Measurements from ENCODE around the gene MED9.
"Not testable (repeated sequence)": the region's sequence is repeated elsewhere in the genome, so short reads cannot be mapped to it uniquely, and the experiment has no call there.

GRCh38 chr17:17430924-17431323, 45.9 kb upstream of the MED9 start:
- TF ChIP-seq CTCF (IDR thresholded peaks at IDR 0.05; ENCODE audit: low read depth, low read length, poor library complexity, severe bottlenecking); EZH2phosphoT487 (IDR thresholded peaks at IDR 0.05; ENCODE audit: borderline replicate concordance, low read length): not testable (repeated sequence)
